ENCODE data around the gene CCDC194. TPM values are rescaled to one million over a fixed set of nuclear protein-coding genes. Genes with fewer than 3 reads are reported as not detected.
A peak's percentile ranks its signal among the peaks of the same experiment; 100 is the strongest.

CCDC194 gene
- total RNA-seq, 2 donors from 2014 or later: not detected

DNA sequence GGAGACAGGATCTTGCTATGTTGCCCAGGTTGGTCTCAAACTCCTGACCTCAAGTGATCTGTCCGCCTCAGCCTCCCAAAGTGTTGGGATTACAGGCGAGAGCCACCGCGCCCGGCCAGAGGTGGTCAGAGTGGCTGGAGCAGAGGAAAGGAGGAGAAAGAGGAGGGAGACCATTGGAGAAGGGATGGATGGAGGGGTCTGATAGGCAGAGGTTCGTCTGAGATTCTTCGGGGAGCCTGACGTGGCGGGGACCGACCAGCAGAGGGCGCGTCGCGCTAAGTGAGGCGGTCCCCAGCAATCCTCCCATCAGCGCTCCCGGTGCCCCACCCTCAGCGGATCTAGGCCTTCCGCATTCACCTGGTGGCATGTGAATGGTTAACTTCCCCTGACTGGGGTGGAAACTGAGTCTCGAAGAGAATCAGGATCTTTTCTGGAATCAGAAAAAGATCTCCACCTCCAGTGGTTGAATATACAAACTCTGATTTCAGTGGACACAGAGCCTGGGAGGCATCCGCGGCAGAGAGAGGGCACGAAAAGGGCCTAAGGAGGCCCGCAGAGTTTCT lies 47.8 kb downstream of the CCDC194 start:
- WGBS, 2 donors: 5 to 12% methylated on average over 15 to 24 of the region's 24 CpGs
- Histone ChIP-seq H3K36me3 (replicated peaks in 1 of 2; ENCODE audit: insufficient read depth in 1 of 2, low read depth in 2 of 2) (no peaks in the 10 kb centered on the region), H3K9me3 (no peaks in the 10 kb centered on the region), H3K27ac (peak overlapping the region in 1 of 4 donors; percentile 21), H3K4me3 (no peak overlapping the region), H3K27me3 (no peaks in the 10 kb centered on the region), H3K4me1 (no peaks in the 10 kb centered on the region)
- ATAC-seq (peak; percentile 81), DNase-seq (peak; percentile 65 to 80 (median 70))
- TF ChIP-seq POLR2A (IDR thresholded peaks at IDR 0.05) (no peak), CTCF (IDR thresholded peaks at IDR 0.05) (peak; percentile 77 to 93 (median 86))
- intact Hi-C loops (cut with DNase I): no loop called here

GRCh38 chr19:17341845-17342244 lies 52.2 kb downstream of the CCDC194 start:
- intact Hi-C loops (cut with DNase I): no loop called here
- no peak overlapping the region for H3K4me3 ChIP-seq
- DNase-seq (no peak), ATAC-seq (no peak)
- no peaks in the 10 kb centered on the region for H3K27me3 ChIP-seq
- no peaks in the 10 kb centered on the region for H3K9me3 ChIP-seq
- peaks cover 12% of the 10 kb centered on the region for H3K4me1 ChIP-seq
- H3K36me3 ChIP-seq (replicated peaks in 1 of 2; ENCODE audit: insufficient read depth in 1 of 2, low read depth in 2 of 2): no peaks in the 10 kb centered on the region
- TF ChIP-seq POLR2A (IDR thresholded peaks at IDR 0.05): no peak
- H3K27ac ChIP-seq: no peak overlapping the region
- WGBS, 2 donors: 81 to 82% methylated on average over 7 of the region's 7 CpGs

DNA sequence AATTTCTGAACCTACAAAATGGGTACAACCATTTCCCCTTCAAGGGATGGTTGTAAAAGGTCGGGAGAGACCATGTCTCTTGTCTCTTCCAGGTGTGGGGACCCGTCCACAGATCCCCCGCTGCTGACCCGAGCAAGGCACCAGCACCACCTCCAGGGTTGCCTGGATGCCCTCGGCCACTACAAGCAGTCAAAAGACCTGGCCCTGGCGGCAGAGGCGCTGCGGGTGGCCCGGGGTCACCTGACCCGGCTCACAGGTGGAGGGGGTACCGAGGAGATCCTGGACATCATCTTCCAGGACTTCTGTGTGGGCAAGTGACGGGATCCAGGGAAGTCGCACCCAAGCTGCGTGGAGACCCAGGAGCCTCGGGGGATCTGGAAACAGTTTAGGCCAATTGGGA lies 52.6 kb downstream of the CCDC194 start:
- no peak for ATAC-seq
- no peak for DNase-seq

GRCh38 chr19:17340871-17341357 lies 53.1 kb downstream of the CCDC194 start:
- Histone ChIP-seq H3K27me3 (no peaks in the 10 kb centered on the region), H3K9me3 (no peaks in the 10 kb centered on the region), H3K4me1 (peaks cover 16% of the 10 kb centered on the region), H3K4me3 (no peak overlapping the region), H3K36me3 (replicated peaks in 1 of 2; ENCODE audit: insufficient read depth in 1 of 2, low read depth in 2 of 2) (no peaks in the 10 kb centered on the region), H3K27ac (no peak overlapping the region)
- DNase-seq (no peak), ATAC-seq (no peak)
- WGBS, 2 donors: 82 to 88% methylated on average over 7 to 17 of the region's 17 CpGs
- intact Hi-C loops (cut with DNase I): no loop called here
- TF ChIP-seq CTCF (IDR thresholded peaks at IDR 0.05): no peak
- TF ChIP-seq POLR2A (IDR thresholded peaks at IDR 0.05): no peak

More for the DNA sequence above, 52.6 kb downstream of the CCDC194 start:
- no peaks in the 10 kb centered on the region for H3K36me3 ChIP-seq (replicated peaks in 1 of 2; ENCODE audit: insufficient read depth in 1 of 2, low read depth in 2 of 2)
- no peak overlapping the region for H3K27ac ChIP-seq
- H3K4me1 ChIP-seq: peaks cover 12% of the 10 kb centered on the region
- intact Hi-C loops (cut with DNase I): no loop called here
- H3K4me3 ChIP-seq: no peak overlapping the region
- no peak for TF ChIP-seq CTCF (IDR thresholded peaks at IDR 0.05)
- no peak for TF ChIP-seq POLR2A (IDR thresholded peaks at IDR 0.05)
- WGBS, 2 donors: 81 to 84% methylated on average over 4 to 12 of the region's 15 CpGs
- no peaks in the 10 kb centered on the region for H3K27me3 ChIP-seq
- no peaks in the 10 kb centered on the region for H3K9me3 ChIP-seq

Other genes starting within 250 kb of the CCDC194 start
- gene USE1, start 178.8 kb downstream of the CCDC194 start, total RNA-seq: 10 to 100 TPM; 13.2 to 20.1 TPM
- 10 to 100 TPM; 27.4 to 27.8 TPM for gene OCEL1, start 168.0 kb downstream of the CCDC194 start, total RNA-seq
- gene NR2F6, start 148.3 kb downstream of the CCDC194 start, total RNA-seq: 10 to 100 TPM; 67.6 to 83.3 TPM
- 10 to 100 TPM in 1 of 2 donors, 1 to 10 TPM in 1; 9.2 to 10.4 TPM for gene USHBP1, start 129.5 kb downstream of the CCDC194 start, total RNA-seq
- 10 to 100 TPM; 45.2 to 84.6 TPM for gene BABAM1, start 126.8 kb downstream of the CCDC194 start, total RNA-seq
- under 1 TPM in 1 of 2 donors, not detected in 1; 0.33 TPM for gene ANKLE1, start 112.3 kb downstream of the CCDC194 start, total RNA-seq
- gene ABHD8, start 90.8 kb downstream of the CCDC194 start, total RNA-seq: 10 to 100 TPM; 10.2 to 12.2 TPM
- gene MRPL34, start 88.3 kb downstream of the CCDC194 start, total RNA-seq: 100 to 1,000 TPM in 1 of 2 donors, 10 to 100 TPM in 1; 47.7 to 152 TPM
- 1 to 10 TPM; 3.3 to 6.2 TPM for gene DDA1, start 84.6 kb downstream of the CCDC194 start, total RNA-seq
- gene ANO8, start 59.3 kb downstream of the CCDC194 start, total RNA-seq: 10 to 100 TPM in 1 of 2 donors, 1 to 10 TPM in 1; 7.0 to 16.5 TPM
- gene GTPBP3, start 56.6 kb downstream of the CCDC194 start, total RNA-seq: 100 to 1,000 TPM in 1 of 2 donors, 10 to 100 TPM in 1; 13.7 to 127 TPM
- gene PLVAP, start 16.9 kb downstream of the CCDC194 start, total RNA-seq: 10 to 100 TPM; 37.9 to 49.8 TPM
- gene BST2, start 11.4 kb upstream of the CCDC194 start, total RNA-seq: 10 to 100 TPM; 34.3 to 43.6 TPM
- 10 to 100 TPM; 33.3 to 34.8 TPM for gene MVB12A, start 25.9 kb upstream of the CCDC194 start, total RNA-seq
- under 1 TPM in 1 of 2 donors, not detected in 1; 0.52 TPM for gene TMEM221, start 54.5 kb upstream of the CCDC194 start, total RNA-seq
- not detected for gene NXNL1, start 66.7 kb upstream of the CCDC194 start, total RNA-seq
- gene SLC27A1, start 76.3 kb upstream of the CCDC194 start, total RNA-seq: 10 to 100 TPM; 21.1 to 25.7 TPM
- gene PGLS, start 117.5 kb upstream of the CCDC194 start, total RNA-seq: 10 to 100 TPM; 64.9 to 82.7 TPM
- gene COLGALT1, start 161.5 kb upstream of the CCDC194 start, total RNA-seq: 10 to 100 TPM; 38.9 to 41.5 TPM